GM18502 (cell line): ENCODE data around the gene CD109.
"Not testable (repeated sequence)": the region's sequence is repeated elsewhere in the genome, so short reads cannot be mapped to it uniquely, and the experiment has no call there.

Experiments used
- ATAC-seq: cut with Tn5 transposase; IDR thresholded peaks from one replicate; pipeline ENCODE4 v1.9.1; 2021; ENCODE audit warnings: mild to moderate bottlenecking; ENCODE audit not compliant: unreplicated experiment, poor library complexity

CD109 gene

GRCh38 chr6:73826571-73826970 lies 130.6 kb downstream of the CD109 start:
- no peak for ATAC-seq

DNA sequence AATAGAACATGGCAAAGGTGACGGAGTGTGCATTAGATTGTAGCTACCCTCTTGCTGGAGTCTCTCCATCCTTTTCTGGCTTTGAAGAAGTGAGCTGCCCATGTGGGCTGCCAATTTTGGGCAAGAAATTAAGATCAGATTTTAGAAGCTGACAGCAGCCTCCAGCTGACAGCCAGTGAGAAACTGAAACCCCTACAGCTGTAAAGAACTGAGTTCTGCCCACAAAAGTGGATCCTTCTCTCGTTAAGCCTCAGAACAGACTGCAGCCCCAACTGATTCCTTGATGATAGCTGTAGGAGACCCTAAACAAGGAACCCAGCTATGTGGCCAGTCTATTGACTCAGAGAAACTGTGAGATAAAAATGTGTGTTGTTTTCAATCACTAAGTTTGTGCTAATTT lies 134.1 kb downstream of the CD109 start:
- no peak for ATAC-seq

DNA sequence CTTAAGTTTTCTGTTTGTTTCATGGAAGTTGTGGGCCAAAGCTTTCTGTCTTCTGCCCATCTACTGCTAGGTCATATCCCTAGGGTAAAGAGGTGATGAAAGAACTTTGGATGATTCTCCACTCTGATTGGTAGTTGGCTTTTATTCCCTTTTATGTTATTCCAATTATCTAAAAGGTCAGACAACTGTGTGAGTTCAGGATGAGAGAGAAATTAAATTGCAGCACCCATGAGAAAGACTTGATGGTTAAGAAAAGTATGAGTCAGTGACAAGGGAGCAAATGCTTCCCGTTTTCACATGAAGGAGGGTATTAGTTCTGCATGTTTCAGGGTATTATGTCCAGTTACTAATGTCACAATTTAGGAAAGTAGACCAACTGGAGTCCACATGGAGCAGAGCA lies 136.3 kb downstream of the CD109 start:
- ATAC-seq = no peak

DNA sequence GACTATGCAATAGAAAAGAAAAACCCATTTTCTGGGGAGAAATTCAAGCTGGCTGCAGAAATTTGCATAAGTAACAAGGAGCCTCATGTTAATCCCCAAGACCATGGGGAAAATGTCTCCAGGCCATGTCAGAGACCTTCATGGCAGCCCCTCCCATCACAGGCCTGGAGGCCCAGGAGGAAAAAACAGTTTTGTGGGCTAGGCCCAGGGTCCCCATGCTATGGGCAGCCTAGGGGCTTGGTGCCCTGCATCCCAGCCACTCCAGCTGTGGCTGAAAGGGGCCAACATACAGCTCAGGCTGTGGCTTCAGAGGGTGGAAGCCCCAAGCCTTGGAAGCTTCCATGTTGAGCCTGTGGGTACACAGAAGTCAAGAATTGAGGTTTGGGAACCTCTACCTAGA lies 148.7 kb downstream of the CD109 start:
- ATAC-seq = not testable (repeated sequence)

DNA sequence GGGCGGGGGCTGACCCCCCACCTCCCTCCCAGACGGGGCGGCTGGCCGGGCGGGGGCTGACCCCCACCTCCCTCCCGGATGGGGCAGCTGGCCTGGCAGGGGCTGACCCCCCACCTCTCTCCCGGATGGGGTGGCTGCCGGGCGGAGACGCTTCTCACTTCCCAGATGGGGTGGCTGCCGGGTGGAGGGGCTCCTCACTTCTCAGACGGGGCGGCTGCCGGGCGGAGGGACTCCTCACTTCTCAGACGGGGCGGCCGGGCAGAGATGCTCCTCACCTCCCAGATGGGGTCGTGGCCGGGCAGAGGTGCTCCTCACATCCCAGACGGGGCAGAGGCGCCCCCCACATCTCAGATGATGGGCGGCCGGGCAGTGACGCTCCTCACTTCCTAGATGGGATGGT lies 155.0 kb downstream of the CD109 start:
- ATAC-seq = not testable (repeated sequence)

DNA sequence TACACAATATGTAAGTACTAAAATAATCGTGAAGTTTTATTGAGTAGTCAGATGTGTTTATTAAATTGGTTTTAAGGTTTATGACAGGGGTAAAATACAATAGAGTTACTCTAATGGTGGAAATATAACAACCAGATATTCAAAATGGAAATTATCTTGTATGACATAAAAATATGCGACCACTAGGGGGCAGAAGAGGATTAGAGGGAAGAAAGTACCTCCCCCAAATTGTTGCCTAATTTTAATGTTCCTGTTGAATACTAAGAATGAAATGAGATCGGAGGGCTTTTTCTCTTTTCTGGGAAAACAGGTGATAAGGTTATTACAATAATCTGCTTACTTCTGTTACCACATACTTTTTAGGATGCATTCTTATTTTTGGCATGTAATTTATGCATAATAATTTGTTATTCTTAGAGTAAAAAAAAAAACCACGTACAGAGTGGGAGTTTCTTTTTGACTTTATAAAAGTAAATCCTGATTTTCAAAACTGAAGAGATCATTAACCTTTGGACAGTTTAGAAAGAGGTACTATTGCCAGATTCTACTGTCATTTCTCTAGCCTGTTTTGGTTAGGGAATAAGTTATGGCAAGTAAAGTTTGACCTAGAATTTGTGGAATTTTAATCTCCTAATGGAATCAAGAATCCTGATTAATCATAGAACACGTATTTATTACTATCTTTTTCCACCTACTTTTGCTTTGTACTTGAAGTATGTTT lies 159.2 kb downstream of the CD109 start:
- peak; percentile 70 for ATAC-seq

DNA sequence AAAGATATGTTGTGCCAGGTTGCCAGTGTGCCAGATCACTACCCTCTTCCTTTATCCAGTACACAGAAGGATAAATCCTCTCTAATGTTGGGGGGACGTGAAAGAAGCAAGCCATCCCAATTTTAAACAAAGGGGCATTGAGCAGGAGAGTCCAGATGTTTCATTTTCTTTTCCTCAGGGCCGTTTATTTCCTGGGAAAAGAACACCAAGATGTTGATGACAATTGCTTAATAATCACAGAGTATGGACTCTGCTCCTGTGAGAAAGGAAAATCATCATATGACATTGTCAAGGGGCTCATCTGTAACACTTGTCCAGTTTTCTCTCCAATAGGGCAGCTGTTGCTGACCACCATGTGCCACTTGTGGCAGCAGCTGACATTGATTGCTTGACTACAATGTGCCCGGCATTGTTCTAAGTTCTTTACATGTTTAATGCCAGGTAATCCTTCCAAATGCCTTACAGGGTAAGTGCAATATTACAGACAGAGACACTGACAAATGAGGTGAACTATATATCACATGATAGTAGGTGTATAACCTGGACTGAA lies 161.4 kb downstream of the CD109 start:
- no peak for ATAC-seq

- no peak for ATAC-seq
These were observed 162.4 kb downstream of the CD109 start for GRCh38 chr6:73858376-73858775.

DNA sequence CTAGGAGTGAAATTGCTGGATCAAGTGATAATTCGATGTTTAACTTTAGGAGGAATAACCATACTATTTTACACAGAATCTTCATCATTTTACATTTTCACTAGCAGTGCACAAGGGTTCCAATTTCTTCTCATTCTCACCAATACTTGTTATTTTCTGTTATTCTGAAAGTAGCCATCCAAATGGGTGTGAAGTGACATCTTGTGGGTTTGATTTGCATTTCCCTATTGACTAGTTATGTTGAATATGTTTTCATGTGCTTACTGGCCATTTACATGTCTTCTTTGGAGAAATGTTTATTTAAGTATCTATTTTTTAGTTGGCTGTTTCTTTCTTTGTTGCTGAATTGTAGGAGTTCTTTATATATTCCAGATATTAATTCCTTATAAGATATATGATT lies 164.3 kb downstream of the CD109 start:
- no peak for ATAC-seq

DNA sequence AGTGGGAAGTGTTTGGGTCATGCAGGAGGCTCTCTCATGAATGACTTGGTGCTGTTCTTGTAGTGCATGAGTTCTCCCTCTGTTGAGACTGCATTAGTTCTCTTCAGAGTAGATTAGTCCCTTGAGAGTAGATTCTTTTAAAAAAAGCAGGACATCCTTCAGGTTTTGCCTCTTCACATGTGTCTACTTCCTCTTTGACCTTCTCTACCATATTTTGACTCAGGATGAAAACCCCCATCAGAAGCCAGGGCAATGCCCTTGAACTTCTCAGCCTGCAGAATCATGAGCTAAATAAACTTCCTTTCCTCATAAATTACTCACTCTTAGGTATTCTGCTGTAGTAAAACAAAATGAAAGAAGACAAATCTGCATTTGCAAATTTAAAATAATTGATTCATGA lies 170.3 kb downstream of the CD109 start:
- peak; percentile 68 for ATAC-seq

GRCh38 chr6:73867411-73867810 lies 171.4 kb downstream of the CD109 start:
- no peak for ATAC-seq

DNA sequence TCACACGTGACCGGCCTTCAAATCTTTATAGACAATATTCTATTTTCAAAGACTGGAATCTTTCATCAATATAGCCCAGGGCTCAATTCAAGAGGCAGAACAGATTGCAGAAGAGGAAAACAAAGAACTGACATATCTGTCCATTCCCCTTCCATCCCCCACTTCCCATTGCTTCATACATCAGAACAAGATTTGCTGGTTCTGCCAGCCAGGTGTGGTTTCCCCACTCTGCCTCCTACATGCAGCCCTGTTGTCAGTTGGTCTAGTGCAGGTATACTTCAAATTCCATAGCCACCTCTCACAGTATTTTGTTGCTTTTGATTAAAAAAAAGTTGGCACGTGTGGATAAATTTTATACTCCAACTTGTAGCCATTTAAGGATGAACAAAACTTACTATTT lies 174.9 kb downstream of the CD109 start:
- no peak for ATAC-seq

DNA sequence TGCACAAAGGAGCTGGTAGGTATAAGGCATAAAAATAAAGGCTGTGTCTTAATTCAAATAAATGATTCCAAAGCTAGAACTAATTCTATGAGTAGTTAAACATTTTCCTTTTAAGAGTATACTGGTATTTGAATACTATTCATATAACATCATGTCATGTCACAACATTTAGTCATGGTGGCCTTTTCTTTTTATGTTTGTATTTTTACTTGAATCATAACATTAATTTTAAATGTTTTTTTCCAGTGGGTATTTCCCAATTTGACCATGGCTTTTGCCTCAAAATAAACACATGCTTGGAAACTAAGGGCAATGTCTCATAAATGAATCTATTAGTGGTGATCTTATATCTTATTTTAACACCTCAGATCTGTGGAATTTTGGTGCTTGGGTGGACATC lies 177.1 kb downstream of the CD109 start:
- ATAC-seq = no peak
